Fibroblast of mammary gland (primary cell): ENCODE results near the gene HSPB8.
"Not testable (repeated sequence)": the region's sequence is repeated elsewhere in the genome, so short reads cannot be mapped to it uniquely, and the experiment has no call there.

Experiments
- DNase-seq: peaks from one replicate; pipeline ENCODE4 v3.0.0-alpha.2; 2010; ENCODE audit warnings: low read depth
- H3K4me3 ChIP-seq: 2 replicates; pipeline ENCODE4 v1.5.1; 2011; ENCODE audit warnings: low read depth, mild to moderate bottlenecking, low read length, moderate library complexity; ENCODE audit not compliant: control insufficient read depth
- CTCF ChIP-seq: conservative IDR thresholded peaks from 2 replicates; pipeline ENCODE4 v1.5.1; 2011; ENCODE audit warnings: low read depth, low read length, inconsistent platforms; ENCODE audit not compliant: control insufficient read depth, insufficient read depth

Gene HSPB8

GRCh38 chr12:119204671-119205285, 26.0 kb downstream of the HSPB8 start:
- H3K4me3 ChIP-seq, result no peak overlapping the region
- DNase-seq, result no peak
- TF ChIP-seq CTCF, result no peak

GRCh38 chr12:119206348-119207062, 27.8 kb downstream of the HSPB8 start:
- TF ChIP-seq CTCF, result no peak
- no peak for DNase-seq
- H3K4me3 ChIP-seq, result no peak overlapping the region

GRCh38 chr12:119207063-119207560, 28.4 kb downstream of the HSPB8 start:
- DNase-seq, result no peak
- TF ChIP-seq CTCF, result no peak
- no peak overlapping the region for H3K4me3 ChIP-seq

- DNase-seq, result peak; percentile 68
- no peak overlapping the region for H3K4me3 ChIP-seq
- no peak for TF ChIP-seq CTCF
Measured at GRCh38 chr12:119208626-119209061, 29.9 kb downstream of the HSPB8 start.

GRCh38 chr12:119211884-119212283, 33.2 kb downstream of the HSPB8 start:
- TF ChIP-seq CTCF, result no peak
- H3K4me3 ChIP-seq, result no peak overlapping the region
- no peak for DNase-seq

- no peak for TF ChIP-seq CTCF
- H3K4me3 ChIP-seq, result no peak overlapping the region
- no peak for DNase-seq
Measured at GRCh38 chr12:119216084-119216483, 37.4 kb downstream of the HSPB8 start.

- H3K4me3 ChIP-seq, DNase-seq: not testable (repeated sequence)
Measured at GRCh38 chr12:119218875-119219274, 40.1 kb downstream of the HSPB8 start.
